Endothelial cell of umbilical vein (primary cell): ENCODE measurements around the gene FRMD5. TPM values are rescaled to one million over a fixed set of nuclear protein-coding genes. Genes with fewer than 3 reads are reported as not detected.
A peak's percentile ranks its signal among the peaks of the same experiment; 100 is the strongest.

Experiments used
- Bru-seq: library from RNA; stranded (reverse); fragments of 400-500 nt; gene quantifications from one replicate; lab custom pipeline; 2021; lab: Mats Ljungman, UMichigan
- BruChase-seq, 2 experiments: library from RNA; stranded (reverse); fragments of 400-500 nt; gene quantifications; one replicate each; lab custom pipeline; 2021; lab: Mats Ljungman, UMichigan
- BruUV-seq: library from RNA; stranded (reverse); fragments of 400-500 nt; replicated peaks from 2 replicates; lab custom pipeline; 2021; lab: Mats Ljungman, UMichigan
- CTCF ChIA-PET: fragments of 300-600, 350-600 bp; sonication (Branson Sonifier 250); formaldehyde crosslinking; loops from one replicate; lab custom pipeline; 2021; ENCODE audit warnings: antibody characterized with exemption, inconsistent platforms; lab: Charles Lee
- POLR2A ChIA-PET: fragments of 300-600, 350-600 bp; sonication (Branson Sonifier 250); formaldehyde crosslinking; loops from one replicate; lab custom pipeline; 2021; ENCODE audit warnings: antibody characterized with exemption, inconsistent platforms; lab: Charles Lee
- DNase-seq: peaks from one replicate; pipeline ENCODE4 v3.0.0-alpha.2; 2011; ENCODE audit warnings: low read depth, low spot score
- FAIRE-seq: peaks from 2 replicates; lab custom pipeline; 2011; peaks lifted over from hg19 to GRCh38; lab: Jason Lieb, UNC
- H2AFZ ChIP-seq: 2 replicates; pipeline ENCODE4 v1.6.0; 2012; ENCODE audit warnings: low read depth, low read length, control low read depth, inconsistent platforms
- H3K27ac ChIP-seq: 2 replicates; pipeline ENCODE4 v1.5.1; 2011; ENCODE audit warnings: low read depth, mild to moderate bottlenecking, control low read depth, low read length, moderate library complexity; ENCODE audit not compliant: insufficient read depth
- H3K27me3 ChIP-seq, 2 experiments: 2 replicates each; pipeline versions ENCODE4 v1.6.0 to v1.6.1; 2011; ENCODE audit warnings: low read length in 2 of 2, mixed read lengths in 1 of 2; ENCODE audit not compliant: control insufficient read depth in 2 of 2, insufficient read depth in 2 of 2
- H3K36me3 ChIP-seq, 2 experiments: 2 replicates in 1 of 2; 3 replicates in 1 of 2; pipeline ENCODE4 v1.5.1; 2011; ENCODE audit warnings: low read length in 2 of 2, mild to moderate bottlenecking in 1 of 2, moderate library complexity in 1 of 2; ENCODE audit not compliant: control insufficient read depth in 2 of 2, insufficient read depth in 2 of 2; ENCODE audit errors: extremely low read depth in 1 of 2
- H3K4me1 ChIP-seq: 3 replicates; pipeline ENCODE4 v1.5.1; 2011; ENCODE audit warnings: mild to moderate bottlenecking, low read length; ENCODE audit not compliant: control insufficient read depth, insufficient read depth; ENCODE audit errors: extremely low read depth
- H3K4me2 ChIP-seq: 2 replicates; pipeline ENCODE4 v1.6.1; 2011; ENCODE audit warnings: low read length, control low read depth, mixed read lengths; ENCODE audit not compliant: insufficient read depth
- H3K4me3 ChIP-seq, 3 experiments: fragments of 200-600 bp in 1 of 3; sonication (generic), shearing (Covaris generic) in 1 of 3; replicated peaks in 1 of 3; 2 replicates each; pipeline ENCODE4 v1.5.1; 2011 to 2016; ENCODE audit warnings: control low read depth in 3 of 3, low read length in 3 of 3, mild to moderate bottlenecking in 2 of 3, inconsistent platforms in 1 of 3, low read depth in 1 of 3, moderate library complexity in 1 of 3; ENCODE audit not compliant: insufficient read depth in 1 of 3
- H3K79me2 ChIP-seq: 2 replicates; pipeline ENCODE4 v1.6.0; 2012; ENCODE audit warnings: low read length, inconsistent platforms; ENCODE audit not compliant: control insufficient read depth, insufficient read depth
- H3K9ac ChIP-seq: replicated peaks from 2 replicates; pipeline ENCODE3; 2011; ENCODE audit warnings: low read length, control low read depth; ENCODE audit not compliant: insufficient read depth; ENCODE audit errors: extremely low read depth
- H3K9me1 ChIP-seq: replicated peaks from 3 replicates; pipeline ENCODE4 v1.6.0; 2011; ENCODE audit warnings: mild to moderate bottlenecking, low read length; ENCODE audit not compliant: control insufficient read depth, insufficient read depth; ENCODE audit errors: extremely low read depth
- H3K9me3 ChIP-seq: replicated peaks from 2 replicates; pipeline ENCODE4 v1.5.1; 2012; ENCODE audit warnings: low read length, inconsistent platforms; ENCODE audit not compliant: control insufficient read depth, insufficient read depth
- H4K20me1 ChIP-seq: replicated peaks from 2 replicates; pipeline ENCODE3; 2011; ENCODE audit warnings: mild to moderate bottlenecking, low read length; ENCODE audit not compliant: control insufficient read depth, insufficient read depth; ENCODE audit errors: extremely low read depth
- FOS ChIP-seq: IDR thresholded peaks from 2 replicates; pipeline ENCODE4 v1.6.1; 2011; ENCODE audit warnings: mild to moderate bottlenecking, low read length, moderate library complexity, borderline replicate concordance; ENCODE audit not compliant: insufficient read depth
- POLR2A ChIP-seq: IDR thresholded peaks from 2 replicates; pipeline ENCODE4 v1.6.1; 2012; ENCODE audit warnings: low read depth, mild to moderate bottlenecking, control low read depth, low read length
- dilution Hi-C: fragments of 300-500 bp; cut with MboI; formaldehyde crosslinking; loops from one replicate; pipeline ENCODE4 v1.15.0; 2019; ENCODE audit warnings: low sequenced_read_pairs; ENCODE audit not compliant: extremely low pct_ligation_motif_present
- intact Hi-C: fragments of 100-400 bp; cut with micrococcal nuclease; formaldehyde crosslinking; loops from one replicate; pipeline ENCODE4 v1.10.0; 2022
- long read RNA-seq: library from polyadenylated mRNA; stranded (forward); transcript quantifications from one replicate; pipeline ENCODE4 v2.0.0, GENCODE V29; 2021
- polyA minus RNA-seq, 3 experiments: library from RNA; depleted of rRNA, polyadenylated mRNA; stranded (reverse); fragments of >200 nt; gene quantifications; 1 replicate in 1 of 3; 2 replicates in 2 of 3; pipeline ENCODE4 v1.2.3, GENCODE V29; 2011
- polyA plus RNA-seq, 4 experiments: library from polyadenylated mRNA; depleted of rRNA in 3 of 4; stranded (reverse) in 3 of 4; unstranded in 1 of 4; fragments of >200 nt; gene quantifications; 2 replicates each; pipeline versions ENCODE4 v1.2.1 to v1.2.3, GENCODE V29; 2011 to 2012; ENCODE audit warnings: missing spikeins in 1 of 4
- total RNA-seq: library from RNA; stranded (reverse); gene quantifications from 2 replicates; pipeline ENCODE4 v1.2.3, GENCODE V29; 2021
- TF ChIP-seq, protein P1 (sequence below), 2 donors: IDR thresholded peaks; 1 replicate in 1 of 2; 2 replicates in 1 of 2; pipeline ENCODE4 v1.5.1; 2011; ENCODE audit warnings: low read length in 2 of 2, mild to moderate bottlenecking in 2 of 2, moderate library complexity in 2 of 2, control low read depth in 1 of 2, inconsistent platforms in 1 of 2, low read depth in 1 of 2; ENCODE audit not compliant: insufficient read depth in 1 of 2; ENCODE audit errors: extremely low read depth in 1 of 2

FRMD5 gene
- total RNA-seq, result 16.7 and 18.2 TPM in 2 replicates
- polyA plus RNA-seq, result 17.9 and 20.2 TPM in 2 replicates
- polyA plus RNA-seq (2011; cell fraction: cytosol; rRNA removed), result 13.6 TPM in 2 replicates
- polyA plus RNA-seq (2011; cell fraction: nucleus; rRNA removed), result 36.3 and 45.2 TPM in 2 replicates
- 6.8 and 9.1 TPM in 2 replicates for polyA plus RNA-seq (2012)
- 50.2 and 59.0 TPM in 2 replicates for polyA minus RNA-seq
- polyA minus RNA-seq (2011; cell fraction: cytosol; rRNA and poly(A)+ RNA removed), result 0.92 TPM
- polyA minus RNA-seq (2011; cell fraction: nucleus; rRNA and poly(A)+ RNA removed), result 33.4 and 36.9 TPM in 2 replicates
- Bru-seq, nascent RNA, result percentile 90 among the genes with signal in this experiment
- BruChase-seq, experiment 1, labeled RNA remaining after a 6-hour chase, result percentile 87 among the genes with signal in this experiment
- percentile 94 among the genes with signal in this experiment for BruChase-seq, experiment 2, labeled RNA remaining after a 2-hour chase
- long read RNA-seq, partial matches to known transcripts, result 2 of 59 reads
- long read RNA-seq, other reads (novel, unspliced or antisense), result 56 of 59 reads

DNA sequence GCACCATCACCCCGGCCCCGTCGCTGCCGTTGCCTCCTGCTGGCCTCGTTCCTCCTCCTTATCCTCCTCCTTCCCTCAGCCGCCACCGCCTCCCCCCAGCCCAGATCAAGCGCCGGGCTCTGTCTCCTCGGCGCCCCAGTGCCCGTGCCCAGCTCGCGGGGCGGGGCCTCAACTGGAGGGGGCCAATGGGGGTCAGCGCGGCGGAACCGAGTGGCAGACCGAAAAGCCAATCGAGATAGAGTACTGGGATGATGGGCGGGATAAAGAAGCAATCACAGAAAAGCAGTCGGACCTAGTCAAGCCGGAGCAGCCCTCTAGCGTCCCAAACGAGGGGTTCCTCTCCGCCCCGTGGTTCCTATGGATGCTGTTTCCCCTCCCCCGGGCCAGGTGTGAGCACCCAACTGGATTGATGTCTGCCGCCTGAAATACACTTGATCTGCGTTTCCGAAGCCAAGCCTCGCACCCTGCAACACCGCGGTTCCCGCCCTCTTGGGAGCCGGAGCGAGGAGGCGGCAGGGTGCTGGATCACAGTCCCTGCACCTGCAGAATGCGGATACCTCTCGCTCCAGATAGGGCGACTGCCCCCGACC lies at the start of gene FRMD5:
TSS of gene FRMD5 (minus strand) at position 121 of the 590 bp plus-strand sequence.
- FAIRE-seq (peak; percentile 96), DNase-seq (peak; percentile 99)
- Histone ChIP-seq H3K4me2 (peak within 1 kb of the TSS; percentile 91), H3K27ac (peak within 1 kb of the TSS; percentile 82), H3K27me3 (no peaks in the 10 kb centered on the region), H4K20me1 (no peaks in the 10 kb centered on the region), H3K9me3 (no peaks in the 10 kb centered on the region), H3K4me1 (peaks cover 33% of the 10 kb centered on the region), H3K4me3 (peak within 1 kb of the TSS; percentile 34 to 77 (median 58)), H3K9me1 (no peaks in the 10 kb centered on the region), H3K9ac (peak within 1 kb of the TSS; percentile 88), H3K79me2 (peaks cover 25% of the 10 kb centered on the region), H2AFZ (peak within 1 kb of the TSS; percentile 92), H3K36me3 (no peaks in the 10 kb centered on the region)
- TSS peak; percentile 27 for BruUV-seq
- intact Hi-C loops (loop anchor here (1.0 to 10.0 kb wide), 6 partner anchors 12 to 280 kb away; no protein-coding TSS in a partner anchor), dilution Hi-C loops (no loop called here)
- TF ChIP-seq, protein P1, sequence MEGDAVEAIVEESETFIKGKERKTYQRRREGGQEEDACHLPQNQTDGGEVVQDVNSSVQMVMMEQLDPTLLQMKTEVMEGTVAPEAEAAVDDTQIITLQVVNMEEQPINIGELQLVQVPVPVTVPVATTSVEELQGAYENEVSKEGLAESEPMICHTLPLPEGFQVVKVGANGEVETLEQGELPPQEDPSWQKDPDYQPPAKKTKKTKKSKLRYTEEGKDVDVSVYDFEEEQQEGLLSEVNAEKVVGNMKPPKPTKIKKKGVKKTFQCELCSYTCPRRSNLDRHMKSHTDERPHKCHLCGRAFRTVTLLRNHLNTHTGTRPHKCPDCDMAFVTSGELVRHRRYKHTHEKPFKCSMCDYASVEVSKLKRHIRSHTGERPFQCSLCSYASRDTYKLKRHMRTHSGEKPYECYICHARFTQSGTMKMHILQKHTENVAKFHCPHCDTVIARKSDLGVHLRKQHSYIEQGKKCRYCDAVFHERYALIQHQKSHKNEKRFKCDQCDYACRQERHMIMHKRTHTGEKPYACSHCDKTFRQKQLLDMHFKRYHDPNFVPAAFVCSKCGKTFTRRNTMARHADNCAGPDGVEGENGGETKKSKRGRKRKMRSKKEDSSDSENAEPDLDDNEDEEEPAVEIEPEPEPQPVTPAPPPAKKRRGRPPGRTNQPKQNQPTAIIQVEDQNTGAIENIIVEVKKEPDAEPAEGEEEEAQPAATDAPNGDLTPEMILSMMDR (IDR thresholded peaks at IDR 0.05; ENCODE audit: extremely low read depth in 1 of 2, insufficient read depth in 1 of 2, low read depth in 1 of 2, low read length in 2 of 2), result peak; percentile 32 to 60
- TF ChIP-seq FOS (no peak), POLR2A (peak; percentile 88)
- ChIA-PET POLR2A (interaction anchor here (0.6 to 2.3 kb wide), 3 partner anchors 12 to 326 kb away, joined by 3 to 12 read pairs (median 9); partner anchors contain the start of gene CTDSPL2), CTCF (interaction anchor here (0.9 to 3.1 kb wide), 9 partner anchors 8 to 306 kb away, joined by 3 to 17 read pairs (median 4); no protein-coding TSS in a partner anchor)
